Ishikawa (cell line): Measurements from ENCODE around the gene TMEM161A.

Experiments
- CEBPB ChIP-seq: IDR thresholded peaks from 2 replicates; pipeline ENCODE4 v1.6.1; 2012
- CREB1 ChIP-seq: IDR thresholded peaks from 2 replicates; pipeline ENCODE4 v1.6.1; 2012; ENCODE audit warnings: low read depth
- EGR1 ChIP-seq: IDR thresholded peaks from 2 replicates; pipeline ENCODE4 v1.6.1; 2012
- EP300 ChIP-seq: IDR thresholded peaks from 2 replicates; pipeline ENCODE4 v1.6.1; 2012; ENCODE audit warnings: borderline replicate concordance
- FOXM1 ChIP-seq: IDR thresholded peaks from 2 replicates; pipeline ENCODE4 v1.6.1; 2012; ENCODE audit warnings: low read depth, borderline replicate concordance
- NFIC ChIP-seq: IDR thresholded peaks from 2 replicates; pipeline ENCODE4 v1.6.1; 2012
- RAD21 ChIP-seq: IDR thresholded peaks from 2 replicates; pipeline ENCODE4 v1.6.1; 2012; ENCODE audit warnings: low read depth
- TAF1 ChIP-seq: IDR thresholded peaks from 2 replicates; pipeline ENCODE4 v1.6.1; 2012; ENCODE audit warnings: low read depth, mild to moderate bottlenecking
- TCF12 ChIP-seq: IDR thresholded peaks from 2 replicates; pipeline ENCODE4 v1.6.1; 2012; ENCODE audit warnings: low read depth
- TEAD4 ChIP-seq: IDR thresholded peaks from 2 replicates; pipeline ENCODE4 v1.6.1; 2012
- YY1 ChIP-seq: IDR thresholded peaks from 2 replicates; pipeline ENCODE4 v1.6.1; 2012; ENCODE audit warnings: low read depth
- ZBTB7A ChIP-seq: IDR thresholded peaks from 2 replicates; pipeline ENCODE4 v1.6.1; 2012; ENCODE audit warnings: low read depth
- TF ChIP-seq, protein P1 (sequence below): IDR thresholded peaks from 2 replicates; pipeline ENCODE4 v1.6.1; 2012; ENCODE audit warnings: low read depth, mild to moderate bottlenecking
- TF ChIP-seq, protein P2 (sequence below): IDR thresholded peaks from 2 replicates; pipeline ENCODE4 v1.6.1; 2012
- TF ChIP-seq, protein P3 (sequence below): IDR thresholded peaks from 2 replicates; pipeline ENCODE4 v1.6.1; 2012

TMEM161A gene

DNA sequence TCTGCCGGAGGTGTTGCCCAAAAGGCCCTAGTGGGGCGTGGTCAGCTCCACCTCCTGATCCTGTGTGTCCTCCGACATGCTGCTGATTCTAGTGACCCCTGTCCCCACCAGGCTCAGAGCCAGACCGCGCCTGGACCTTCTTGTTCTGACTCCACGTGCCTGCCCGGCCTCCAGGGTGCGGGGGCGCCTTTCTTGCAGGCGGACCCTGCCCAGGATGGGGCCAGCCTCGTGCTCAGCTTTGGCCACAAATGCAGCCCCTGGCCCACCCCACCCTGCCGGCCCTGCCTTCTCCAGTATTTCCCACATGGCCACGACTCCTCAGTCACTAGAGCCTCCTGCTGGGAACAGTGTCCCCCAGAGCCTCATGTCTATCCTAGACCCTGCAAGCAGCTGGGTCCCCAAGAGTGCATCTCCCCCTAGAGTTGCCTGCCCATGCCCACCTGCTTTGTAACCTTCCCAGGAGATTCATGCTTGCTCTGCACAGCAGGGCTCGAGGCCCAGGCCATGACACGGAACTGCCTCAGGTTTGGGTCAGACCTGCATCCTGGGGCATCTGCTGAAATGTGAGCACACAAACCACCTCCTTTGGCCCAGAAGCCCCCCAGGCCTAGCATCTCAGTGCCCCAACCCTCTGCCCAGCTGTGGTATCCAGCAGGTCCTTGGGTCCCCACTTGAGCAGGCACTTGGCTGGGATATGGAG is 27.0 kb downstream of the TMEM161A start:
- TF ChIP-seq TCF12 (no peak), EP300 (no peak), EGR1 (no peak), FOXM1 (no peak), TEAD4 (no peak), CREB1 (no peak), ZBTB7A (no peak), CEBPB (no peak), YY1 (no peak), RAD21 (no peak)
- TF ChIP-seq, protein P1, sequence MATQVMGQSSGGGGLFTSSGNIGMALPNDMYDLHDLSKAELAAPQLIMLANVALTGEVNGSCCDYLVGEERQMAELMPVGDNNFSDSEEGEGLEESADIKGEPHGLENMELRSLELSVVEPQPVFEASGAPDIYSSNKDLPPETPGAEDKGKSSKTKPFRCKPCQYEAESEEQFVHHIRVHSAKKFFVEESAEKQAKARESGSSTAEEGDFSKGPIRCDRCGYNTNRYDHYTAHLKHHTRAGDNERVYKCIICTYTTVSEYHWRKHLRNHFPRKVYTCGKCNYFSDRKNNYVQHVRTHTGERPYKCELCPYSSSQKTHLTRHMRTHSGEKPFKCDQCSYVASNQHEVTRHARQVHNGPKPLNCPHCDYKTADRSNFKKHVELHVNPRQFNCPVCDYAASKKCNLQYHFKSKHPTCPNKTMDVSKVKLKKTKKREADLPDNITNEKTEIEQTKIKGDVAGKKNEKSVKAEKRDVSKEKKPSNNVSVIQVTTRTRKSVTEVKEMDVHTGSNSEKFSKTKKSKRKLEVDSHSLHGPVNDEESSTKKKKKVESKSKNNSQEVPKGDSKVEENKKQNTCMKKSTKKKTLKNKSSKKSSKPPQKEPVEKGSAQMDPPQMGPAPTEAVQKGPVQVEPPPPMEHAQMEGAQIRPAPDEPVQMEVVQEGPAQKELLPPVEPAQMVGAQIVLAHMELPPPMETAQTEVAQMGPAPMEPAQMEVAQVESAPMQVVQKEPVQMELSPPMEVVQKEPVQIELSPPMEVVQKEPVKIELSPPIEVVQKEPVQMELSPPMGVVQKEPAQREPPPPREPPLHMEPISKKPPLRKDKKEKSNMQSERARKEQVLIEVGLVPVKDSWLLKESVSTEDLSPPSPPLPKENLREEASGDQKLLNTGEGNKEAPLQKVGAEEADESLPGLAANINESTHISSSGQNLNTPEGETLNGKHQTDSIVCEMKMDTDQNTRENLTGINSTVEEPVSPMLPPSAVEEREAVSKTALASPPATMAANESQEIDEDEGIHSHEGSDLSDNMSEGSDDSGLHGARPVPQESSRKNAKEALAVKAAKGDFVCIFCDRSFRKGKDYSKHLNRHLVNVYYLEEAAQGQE, result no peak
- TF ChIP-seq, protein P2, sequence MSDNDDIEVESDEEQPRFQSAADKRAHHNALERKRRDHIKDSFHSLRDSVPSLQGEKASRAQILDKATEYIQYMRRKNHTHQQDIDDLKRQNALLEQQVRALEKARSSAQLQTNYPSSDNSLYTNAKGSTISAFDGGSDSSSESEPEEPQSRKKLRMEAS, result no peak
- TF ChIP-seq, protein P3, sequence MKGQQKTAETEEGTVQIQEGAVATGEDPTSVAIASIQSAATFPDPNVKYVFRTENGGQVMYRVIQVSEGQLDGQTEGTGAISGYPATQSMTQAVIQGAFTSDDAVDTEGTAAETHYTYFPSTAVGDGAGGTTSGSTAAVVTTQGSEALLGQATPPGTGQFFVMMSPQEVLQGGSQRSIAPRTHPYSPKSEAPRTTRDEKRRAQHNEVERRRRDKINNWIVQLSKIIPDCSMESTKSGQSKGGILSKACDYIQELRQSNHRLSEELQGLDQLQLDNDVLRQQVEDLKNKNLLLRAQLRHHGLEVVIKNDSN, result no peak

DNA sequence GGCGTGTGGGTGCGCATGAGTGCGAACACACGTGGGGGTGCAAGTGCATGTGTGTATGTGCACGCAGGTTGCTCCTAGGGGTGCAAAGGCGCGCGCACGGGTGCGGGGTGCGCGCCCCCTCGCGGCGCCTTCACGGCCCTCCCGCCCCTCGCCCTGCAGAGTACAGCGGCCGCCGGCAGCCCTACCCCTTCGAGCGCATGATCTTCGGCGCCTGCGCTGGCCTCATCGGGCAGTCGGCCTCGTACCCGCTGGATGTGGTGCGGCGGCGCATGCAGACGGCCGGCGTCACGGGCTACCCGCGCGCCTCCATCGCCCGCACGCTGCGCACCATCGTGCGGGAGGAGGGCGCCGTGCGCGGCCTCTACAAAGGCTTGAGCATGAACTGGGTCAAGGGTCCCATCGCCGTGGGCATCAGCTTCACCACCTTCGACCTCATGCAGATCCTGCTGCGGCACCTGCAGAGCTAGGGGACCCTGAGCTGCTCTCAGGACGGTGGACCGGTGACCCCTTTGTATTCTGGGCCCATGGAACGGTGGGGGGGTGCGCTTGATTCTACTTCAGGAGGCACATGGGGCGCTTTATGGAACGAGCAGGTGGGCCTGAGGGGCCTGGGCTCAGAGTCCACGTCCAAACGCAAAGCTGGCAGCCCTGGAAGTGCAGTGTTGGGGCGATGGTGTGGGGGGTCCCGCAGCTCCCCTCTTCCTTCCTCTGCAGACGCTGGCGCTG is 27.7 kb downstream of the TMEM161A start:
- no peak for TF ChIP-seq TEAD4
- TF ChIP-seq CREB1, result no peak
- TF ChIP-seq YY1, result no peak
- no peak for TF ChIP-seq CEBPB
- no peak for TF ChIP-seq TAF1

DNA sequence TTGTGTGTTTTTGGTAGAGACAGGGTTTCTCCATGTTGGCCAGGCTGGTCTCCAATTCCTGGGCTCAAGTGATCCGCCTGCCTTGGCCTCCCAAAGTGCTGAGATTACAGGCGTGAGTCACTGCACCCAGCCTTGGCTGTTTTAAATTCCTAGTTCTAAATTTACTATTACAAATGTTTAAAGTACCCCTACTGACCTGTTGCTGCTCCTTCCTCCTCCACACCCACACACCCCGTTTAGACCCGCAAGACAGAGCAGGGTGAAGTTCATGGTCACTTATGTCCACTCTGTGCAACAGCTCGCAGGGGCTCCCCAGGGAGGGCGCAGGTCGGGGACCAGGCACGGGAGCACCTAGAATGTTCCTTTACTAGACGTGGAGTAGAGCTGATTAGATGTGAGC is 28.7 kb downstream of the TMEM161A start:
- TF ChIP-seq TAF1 (no peak), YY1 (no peak), FOXM1 (no peak), CEBPB (no peak), RAD21 (no peak), NFIC (no peak), ZBTB7A (no peak), EGR1 (no peak)

DNA sequence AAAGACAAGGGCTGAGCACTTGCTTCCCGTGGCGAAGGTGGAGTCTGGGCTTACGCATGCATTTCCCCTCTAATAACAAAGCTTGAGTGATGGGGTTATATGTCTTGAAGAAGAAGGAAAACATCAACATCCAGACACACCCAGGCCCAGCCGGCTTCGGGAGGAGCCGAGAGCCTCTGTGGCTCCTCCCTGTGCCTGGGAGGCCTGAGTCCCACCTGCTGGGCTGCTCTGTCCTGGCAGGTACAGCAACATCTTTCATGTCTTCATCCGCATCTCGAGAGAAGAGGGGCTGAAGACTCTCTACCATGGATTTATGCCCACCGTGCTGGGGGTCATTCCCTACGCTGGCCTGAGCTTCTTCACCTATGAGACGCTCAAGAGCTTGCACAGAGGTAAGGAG is 30.6 kb downstream of the TMEM161A start:
- TF ChIP-seq TEAD4 (no peak), TAF1 (no peak), CEBPB (no peak), EGR1 (no peak), NFIC (no peak), CREB1 (no peak), YY1 (no peak)
- TF ChIP-seq, protein P3, result no peak
- TF ChIP-seq, protein P1, result no peak
- TF ChIP-seq, protein P2, result no peak

DNA sequence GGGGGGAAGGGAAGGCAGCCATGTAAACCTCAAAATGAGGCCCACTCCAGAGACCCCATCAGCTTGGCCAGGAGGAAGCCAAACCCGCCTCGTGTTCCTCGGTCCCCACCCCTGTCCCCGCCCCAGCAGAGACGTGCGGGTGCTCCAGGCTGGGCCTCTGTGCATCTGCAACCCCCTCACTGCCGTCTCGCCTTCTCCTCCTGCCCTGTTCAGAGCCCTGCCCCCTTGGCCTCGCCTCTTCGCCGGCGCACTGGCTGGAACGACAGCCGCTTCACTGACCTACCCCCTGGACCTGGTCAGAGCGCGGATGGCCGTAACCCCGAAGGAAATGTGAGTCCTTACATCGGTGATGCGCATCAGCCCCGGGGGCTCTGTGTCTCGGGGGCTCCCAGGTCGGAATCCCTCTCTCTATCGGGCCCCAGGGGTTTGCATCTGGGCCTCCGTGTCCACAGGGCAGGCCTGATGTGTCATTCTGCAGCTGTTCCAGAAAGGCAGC is 32.2 kb downstream of the TMEM161A start:
- TF ChIP-seq, protein P2, result no peak
- no peak for TF ChIP-seq CREB1
- TF ChIP-seq TEAD4, result no peak
- TF ChIP-seq EP300, result no peak
- no peak for TF ChIP-seq ZBTB7A
- no peak for TF ChIP-seq EGR1
- TF ChIP-seq, protein P1, result no peak
- no peak for TF ChIP-seq CEBPB
- TF ChIP-seq RAD21, result no peak
- no peak for TF ChIP-seq TAF1
- no peak for TF ChIP-seq NFIC
